Measurements from ENCODE around the gene CCND1.
"Not testable (repeated sequence)": the region's sequence is repeated elsewhere in the genome, so short reads cannot be mapped to it uniquely, and the experiment has no call there.

The CCND1 gene

DNA sequence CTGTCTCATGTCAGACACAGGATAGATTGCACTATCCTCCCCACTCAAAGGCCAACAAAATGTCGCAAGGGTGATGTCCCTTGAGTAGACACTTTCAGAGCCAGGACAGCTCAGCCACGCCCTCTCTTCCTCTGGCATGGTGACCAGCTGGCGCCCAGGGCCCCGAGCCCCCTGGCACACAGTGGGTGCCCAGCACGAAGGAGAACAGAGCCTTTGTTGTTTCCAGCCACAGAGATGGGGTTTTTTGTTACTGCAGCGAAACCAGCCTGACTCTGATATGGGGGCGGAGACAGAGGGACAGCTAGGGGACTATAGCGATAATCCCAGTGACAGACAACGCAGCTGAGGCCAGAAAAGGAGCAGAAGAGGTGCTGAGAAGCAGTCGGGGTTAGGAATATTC lies 23.3 kb upstream of the CCND1 start:
- Histone ChIP-seq H3K36me3 (ENCODE audit: control insufficient read depth in 2 of 2, insufficient read depth in 2 of 2, low read length in 2 of 2) (no peaks in the 10 kb centered on the region), H3K4me1 (ENCODE audit: control insufficient read depth in 2 of 2, insufficient read depth in 2 of 2, low read length in 2 of 2) (no peaks in the 10 kb centered on the region), H3K27me3 (ENCODE audit: control insufficient read depth in 2 of 2, insufficient read depth in 2 of 2, low read length in 2 of 2) (no peaks in the 10 kb centered on the region), H3K9me3 (ENCODE audit: control insufficient read depth in 2 of 2, low read length in 2 of 2) (no peaks in the 10 kb centered on the region), H3K27ac (ENCODE audit: low read depth in 2 of 2, low read length in 2 of 2) (no peak overlapping the region), H3K9ac (ENCODE audit: low read depth in 1 of 2, low read length in 2 of 2) (no peak overlapping the region), H3K4me3 (ENCODE audit: low read length in 2 of 2) (no peak overlapping the region)

DNA sequence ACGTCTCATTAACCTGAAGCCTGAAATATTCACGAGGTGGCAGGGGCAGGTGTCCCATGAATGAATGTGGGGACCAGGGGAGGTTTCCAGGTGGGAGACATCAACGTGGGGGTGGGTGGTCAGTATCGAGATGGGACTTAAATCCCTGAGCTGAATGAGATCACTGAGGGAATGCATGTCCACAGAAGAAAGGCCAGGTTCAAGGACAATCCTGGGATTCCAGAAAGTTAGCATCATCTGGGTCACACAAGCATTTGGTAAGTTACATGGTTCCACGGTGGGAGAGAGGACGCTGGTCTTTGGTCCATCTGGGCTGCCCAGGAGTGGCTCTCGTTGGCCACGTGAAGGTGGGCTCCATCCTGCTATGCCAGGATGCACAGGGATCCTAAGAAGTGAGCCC lies 22.7 kb upstream of the CCND1 start:
- H3K36me3 ChIP-seq (ENCODE audit: control insufficient read depth in 2 of 2, insufficient read depth in 2 of 2, low read length in 2 of 2) = no peaks in the 10 kb centered on the region
- no peak overlapping the region for H3K27ac ChIP-seq (ENCODE audit: low read depth in 2 of 2, low read length in 2 of 2)
- H3K9me3 ChIP-seq (ENCODE audit: control insufficient read depth in 2 of 2, low read length in 2 of 2) = no peaks in the 10 kb centered on the region
- H3K9ac ChIP-seq (ENCODE audit: low read depth in 1 of 2, low read length in 2 of 2) = no peak overlapping the region
- H3K4me3 ChIP-seq (ENCODE audit: low read length in 2 of 2) = no peak overlapping the region
- H3K27me3 ChIP-seq (ENCODE audit: control insufficient read depth in 2 of 2, insufficient read depth in 2 of 2, low read length in 2 of 2) = no peaks in the 10 kb centered on the region
- H3K4me1 ChIP-seq (ENCODE audit: control insufficient read depth in 2 of 2, insufficient read depth in 2 of 2, low read length in 2 of 2) = no peaks in the 10 kb centered on the region

GRCh38 chr11:69620683-69621290 lies 20.2 kb upstream of the CCND1 start:
- Histone ChIP-seq H3K27ac (ENCODE audit: low read depth in 2 of 2, low read length in 2 of 2) (no peak overlapping the region), H3K4me3 (ENCODE audit: low read length in 2 of 2) (no peak overlapping the region), H3K9ac (ENCODE audit: low read depth in 1 of 2, low read length in 2 of 2) (no peak overlapping the region), H3K4me1 (ENCODE audit: control insufficient read depth in 2 of 2, insufficient read depth in 2 of 2, low read length in 2 of 2) (no peaks in the 10 kb centered on the region), H3K27me3 (ENCODE audit: control insufficient read depth in 2 of 2, insufficient read depth in 2 of 2, low read length in 2 of 2) (no peaks in the 10 kb centered on the region), H3K9me3 (ENCODE audit: control insufficient read depth in 2 of 2, low read length in 2 of 2) (no peaks in the 10 kb centered on the region), H3K36me3 (ENCODE audit: control insufficient read depth in 2 of 2, insufficient read depth in 2 of 2, low read length in 2 of 2) (no peaks in the 10 kb centered on the region)

DNA sequence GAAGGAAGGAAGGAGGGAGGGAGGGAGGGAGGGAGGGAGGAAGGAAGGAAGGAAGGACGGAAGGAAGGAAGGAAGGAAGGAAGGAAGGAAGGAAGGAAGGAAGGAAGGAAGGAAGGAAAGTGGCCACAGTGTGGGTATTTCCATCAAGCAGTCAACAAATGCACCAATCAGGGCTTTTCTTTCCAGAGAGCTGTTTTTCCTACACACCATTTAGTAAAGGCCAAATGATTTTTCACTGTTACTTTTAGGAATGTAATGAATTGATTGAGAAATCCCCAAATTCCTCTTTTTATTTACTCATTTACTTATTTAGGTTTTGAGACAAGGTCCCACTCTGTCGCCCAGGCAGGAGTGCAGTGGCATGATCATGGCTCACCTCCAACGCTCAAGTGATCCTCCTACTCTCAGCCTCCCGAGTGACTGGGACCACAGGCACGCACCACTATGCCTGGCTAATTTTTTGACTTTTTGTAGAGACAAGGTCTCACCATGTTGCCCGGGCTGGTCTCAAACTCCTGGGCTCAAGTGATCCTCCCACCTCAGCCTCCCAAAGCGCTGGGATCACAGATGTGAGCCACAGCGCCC lies 18.8 kb upstream of the CCND1 start:
- not testable (repeated sequence) for H3K9me3 ChIP-seq (ENCODE audit: control insufficient read depth in 2 of 2, low read length in 2 of 2); H3K36me3 ChIP-seq (ENCODE audit: control insufficient read depth in 2 of 2, insufficient read depth in 2 of 2, low read length in 2 of 2); H3K27ac ChIP-seq (ENCODE audit: low read depth in 2 of 2, low read length in 2 of 2); H3K4me3 ChIP-seq (ENCODE audit: low read length in 2 of 2); H3K4me1 ChIP-seq (ENCODE audit: control insufficient read depth in 2 of 2, insufficient read depth in 2 of 2, low read length in 2 of 2); H3K9ac ChIP-seq (ENCODE audit: low read depth in 1 of 2, low read length in 2 of 2); H3K27me3 ChIP-seq (ENCODE audit: control insufficient read depth in 2 of 2, insufficient read depth in 2 of 2, low read length in 2 of 2)

GRCh38 chr11:69624293-69624692 lies 16.7 kb upstream of the CCND1 start:
- Histone ChIP-seq H3K9me3 (ENCODE audit: control insufficient read depth in 2 of 2, low read length in 2 of 2) (no peaks in the 10 kb centered on the region), H3K4me1 (ENCODE audit: control insufficient read depth in 2 of 2, insufficient read depth in 2 of 2, low read length in 2 of 2) (no peaks in the 10 kb centered on the region), H3K9ac (ENCODE audit: low read depth in 1 of 2, low read length in 2 of 2) (no peak overlapping the region), H3K4me3 (ENCODE audit: low read length in 2 of 2) (no peak overlapping the region), H3K27me3 (ENCODE audit: control insufficient read depth in 2 of 2, insufficient read depth in 2 of 2, low read length in 2 of 2) (no peaks in the 10 kb centered on the region), H3K27ac (ENCODE audit: low read depth in 2 of 2, low read length in 2 of 2) (no peak overlapping the region), H3K36me3 (ENCODE audit: control insufficient read depth in 2 of 2, insufficient read depth in 2 of 2, low read length in 2 of 2) (no peaks in the 10 kb centered on the region)

- H3K4me3 ChIP-seq (ENCODE audit: low read length in 2 of 2) = no peak overlapping the region
- H3K9me3 ChIP-seq (ENCODE audit: control insufficient read depth in 2 of 2, low read length in 2 of 2) = no peaks in the 10 kb centered on the region
- H3K36me3 ChIP-seq (ENCODE audit: control insufficient read depth in 2 of 2, insufficient read depth in 2 of 2, low read length in 2 of 2) = no peaks in the 10 kb centered on the region
- H3K27me3 ChIP-seq (ENCODE audit: control insufficient read depth in 2 of 2, insufficient read depth in 2 of 2, low read length in 2 of 2) = no peaks in the 10 kb centered on the region
- H3K27ac ChIP-seq (ENCODE audit: low read depth in 2 of 2, low read length in 2 of 2) = no peak overlapping the region
- H3K9ac ChIP-seq (ENCODE audit: low read depth in 1 of 2, low read length in 2 of 2) = no peak overlapping the region
- no peaks in the 10 kb centered on the region for H3K4me1 ChIP-seq (ENCODE audit: control insufficient read depth in 2 of 2, insufficient read depth in 2 of 2, low read length in 2 of 2)
Observed at GRCh38 chr11:69625476-69625875, 15.5 kb upstream of the CCND1 start.

GRCh38 chr11:69627551-69627950 lies 13.4 kb upstream of the CCND1 start:
- H3K27me3 ChIP-seq (ENCODE audit: control insufficient read depth in 2 of 2, insufficient read depth in 2 of 2, low read length in 2 of 2) = no peaks in the 10 kb centered on the region
- no peaks in the 10 kb centered on the region for H3K4me1 ChIP-seq (ENCODE audit: control insufficient read depth in 2 of 2, insufficient read depth in 2 of 2, low read length in 2 of 2)
- H3K36me3 ChIP-seq (ENCODE audit: control insufficient read depth in 2 of 2, insufficient read depth in 2 of 2, low read length in 2 of 2) = no peaks in the 10 kb centered on the region
- no peak overlapping the region for H3K9ac ChIP-seq (ENCODE audit: low read depth in 1 of 2, low read length in 2 of 2)
- H3K9me3 ChIP-seq (ENCODE audit: control insufficient read depth in 2 of 2, low read length in 2 of 2) = no peaks in the 10 kb centered on the region
- no peak overlapping the region for H3K4me3 ChIP-seq (ENCODE audit: low read length in 2 of 2)
- no peak overlapping the region for H3K27ac ChIP-seq (ENCODE audit: low read depth in 2 of 2, low read length in 2 of 2)

GRCh38 chr11:69630017-69630416 lies 10.9 kb upstream of the CCND1 start:
- H3K9me3 ChIP-seq (ENCODE audit: control insufficient read depth in 2 of 2, low read length in 2 of 2) = no peaks in the 10 kb centered on the region
- H3K27me3 ChIP-seq (ENCODE audit: control insufficient read depth in 2 of 2, insufficient read depth in 2 of 2, low read length in 2 of 2) = no peaks in the 10 kb centered on the region
- no peak overlapping the region for H3K9ac ChIP-seq (ENCODE audit: low read depth in 1 of 2, low read length in 2 of 2)
- H3K4me1 ChIP-seq (ENCODE audit: control insufficient read depth in 2 of 2, insufficient read depth in 2 of 2, low read length in 2 of 2) = no peaks in the 10 kb centered on the region
- H3K36me3 ChIP-seq (ENCODE audit: control insufficient read depth in 2 of 2, insufficient read depth in 2 of 2, low read length in 2 of 2) = no peaks in the 10 kb centered on the region
- H3K4me3 ChIP-seq (ENCODE audit: low read length in 2 of 2) = no peak overlapping the region
- H3K27ac ChIP-seq (ENCODE audit: low read depth in 2 of 2, low read length in 2 of 2) = no peak overlapping the region

DNA sequence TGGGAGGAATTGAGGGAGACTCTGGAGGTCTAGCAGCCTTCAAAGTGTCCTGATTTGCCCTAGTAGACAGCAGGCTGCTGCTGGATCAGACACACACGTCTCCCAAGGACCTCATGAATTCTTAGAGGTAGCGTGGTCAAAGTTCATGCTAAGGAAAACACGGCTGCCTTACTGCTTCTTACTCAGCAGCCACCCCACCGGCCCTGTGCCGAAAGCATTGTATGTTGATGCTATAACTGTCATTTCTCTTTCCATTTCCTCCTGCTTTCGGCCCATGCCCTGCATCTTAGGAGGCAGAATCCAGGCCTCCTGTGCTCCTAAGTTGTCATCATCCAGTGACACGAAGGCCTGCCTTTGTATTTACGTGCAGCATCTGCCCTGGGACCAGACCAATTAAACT lies 10.5 kb upstream of the CCND1 start:
- Histone ChIP-seq H3K36me3 (ENCODE audit: control insufficient read depth in 2 of 2, insufficient read depth in 2 of 2, low read length in 2 of 2) (no peaks in the 10 kb centered on the region), H3K4me1 (ENCODE audit: control insufficient read depth in 2 of 2, insufficient read depth in 2 of 2, low read length in 2 of 2) (no peaks in the 10 kb centered on the region), H3K4me3 (ENCODE audit: low read length in 2 of 2) (no peak overlapping the region), H3K9ac (ENCODE audit: low read depth in 1 of 2, low read length in 2 of 2) (no peak overlapping the region), H3K27me3 (ENCODE audit: control insufficient read depth in 2 of 2, insufficient read depth in 2 of 2, low read length in 2 of 2) (no peaks in the 10 kb centered on the region), H3K9me3 (ENCODE audit: control insufficient read depth in 2 of 2, low read length in 2 of 2) (no peaks in the 10 kb centered on the region), H3K27ac (ENCODE audit: low read depth in 2 of 2, low read length in 2 of 2) (no peak overlapping the region)

- H3K4me3 ChIP-seq (ENCODE audit: low read length in 2 of 2) = no peak overlapping the region
- H3K27ac ChIP-seq (ENCODE audit: low read depth in 2 of 2, low read length in 2 of 2) = no peak overlapping the region
- H3K4me1 ChIP-seq (ENCODE audit: control insufficient read depth in 2 of 2, insufficient read depth in 2 of 2, low read length in 2 of 2) = peaks cover 18 to 19% of the 10 kb centered on the region in 2 donors
- no peak overlapping the region for H3K9ac ChIP-seq (ENCODE audit: low read depth in 1 of 2, low read length in 2 of 2)
- H3K36me3 ChIP-seq (ENCODE audit: control insufficient read depth in 2 of 2, insufficient read depth in 2 of 2, low read length in 2 of 2) = no peaks in the 10 kb centered on the region
- peaks cover 3 to 10% of the 10 kb centered on the region in 2 donors for H3K27me3 ChIP-seq (ENCODE audit: control insufficient read depth in 2 of 2, insufficient read depth in 2 of 2, low read length in 2 of 2)
- H3K9me3 ChIP-seq (ENCODE audit: control insufficient read depth in 2 of 2, low read length in 2 of 2) = no peaks in the 10 kb centered on the region
Observed at GRCh38 chr11:69632900-69633299, 8.1 kb upstream of the CCND1 start.
